MM.1S (cell line): ENCODE measurements around the gene WFIKKN2.

ENCODE experiments used
- DNase-seq: peaks from one replicate; pipeline ENCODE4 v3.0.0-alpha.2; 2015
- H2AFZ ChIP-seq: fragments of 300-600 bp; sonication (generic); 2 replicates; pipeline ENCODE4 v1.6.0; 2016; ENCODE audit warnings: antibody characterized with exemption, low read length
- H3F3A ChIP-seq: fragments of 300-600 bp; sonication (generic); 2 replicates; pipeline ENCODE4 v1.6.1; 2016; ENCODE audit warnings: mild to moderate bottlenecking, antibody characterized with exemption, low read length, moderate library complexity, mixed read lengths; ENCODE audit not compliant: insufficient read depth
- H3K27ac ChIP-seq: fragments of 300-600 bp; sonication (generic); 2 replicates; pipeline ENCODE4 v1.5.1; 2016; ENCODE audit warnings: mild to moderate bottlenecking, low read length
- H3K27me3 ChIP-seq: fragments of 300-600 bp; sonication (generic); replicated peaks from 2 replicates; pipeline ENCODE4 v1.6.0; 2016; ENCODE audit warnings: low read length; ENCODE audit not compliant: insufficient read depth
- H3K36me3 ChIP-seq: fragments of 300-600 bp; sonication (generic); replicated peaks from 2 replicates; pipeline ENCODE4 v1.6.1; 2016; ENCODE audit warnings: mild to moderate bottlenecking, low read length, mixed read lengths; ENCODE audit not compliant: insufficient read depth
- H3K4me1 ChIP-seq: fragments of 300-600 bp; sonication (generic); 2 replicates; pipeline ENCODE4 v1.6.1; 2016; ENCODE audit warnings: low read length, mixed read lengths
- H3K4me2 ChIP-seq: fragments of 300-600 bp; sonication (generic); 2 replicates; pipeline ENCODE4 v1.6.0; 2016; ENCODE audit warnings: low read depth, low read length
- H3K4me3 ChIP-seq: fragments of 300-600 bp; sonication (generic); 2 replicates; pipeline ENCODE4 v1.5.1; 2016; ENCODE audit warnings: low read length, mixed read lengths
- H3K79me2 ChIP-seq: fragments of 300-600 bp; sonication (generic); 2 replicates; pipeline ENCODE4 v1.6.1; 2016; ENCODE audit warnings: mixed run types, low read length, mixed read lengths
- H3K9ac ChIP-seq: fragments of 300-600 bp; sonication (generic); 2 replicates; pipeline ENCODE4 v1.6.1; 2016; ENCODE audit warnings: low read length, mixed read lengths
- H3K9me2 ChIP-seq: fragments of 300-600 bp; sonication (generic); replicated peaks from 2 replicates; pipeline ENCODE4 v1.6.1; 2016; ENCODE audit warnings: mild to moderate bottlenecking, low read length, mixed read lengths; ENCODE audit not compliant: insufficient read depth
- H3K9me3 ChIP-seq: fragments of 300-600 bp; sonication (generic); replicated peaks from 2 replicates; pipeline ENCODE4 v1.6.1; 2016; ENCODE audit warnings: mild to moderate bottlenecking, low read length, mixed read lengths; ENCODE audit not compliant: insufficient read depth
- H4K20me1 ChIP-seq: fragments of 300-600 bp; sonication (generic); 2 replicates; pipeline ENCODE4 v1.6.1; 2016; ENCODE audit warnings: mild to moderate bottlenecking, low read length, moderate library complexity, mixed read lengths; ENCODE audit not compliant: insufficient read depth
- EZH2 ChIP-seq: fragments of 300-600 bp; sonication (generic); optimal IDR thresholded peaks from 2 replicates; pipeline ENCODE3; 2017; ENCODE audit warnings: low read depth, mild to moderate bottlenecking, antibody characterized with exemption, low read length, mixed read lengths
- EZH2phosphoT487 ChIP-seq: fragments of 300-600 bp; sonication (generic); IDR thresholded peaks from 2 replicates; pipeline ENCODE4 v1.6.1; 2018; ENCODE audit warnings: antibody characterized with exemption, low read length
- TF ChIP-seq, protein P1 (sequence below): fragments of 300-600 bp; sonication (generic); IDR thresholded peaks from 2 replicates; pipeline ENCODE4 v1.5.1; 2016; ENCODE audit warnings: antibody characterized with exemption, low read length, mixed read lengths

WFIKKN2 gene

DNA sequence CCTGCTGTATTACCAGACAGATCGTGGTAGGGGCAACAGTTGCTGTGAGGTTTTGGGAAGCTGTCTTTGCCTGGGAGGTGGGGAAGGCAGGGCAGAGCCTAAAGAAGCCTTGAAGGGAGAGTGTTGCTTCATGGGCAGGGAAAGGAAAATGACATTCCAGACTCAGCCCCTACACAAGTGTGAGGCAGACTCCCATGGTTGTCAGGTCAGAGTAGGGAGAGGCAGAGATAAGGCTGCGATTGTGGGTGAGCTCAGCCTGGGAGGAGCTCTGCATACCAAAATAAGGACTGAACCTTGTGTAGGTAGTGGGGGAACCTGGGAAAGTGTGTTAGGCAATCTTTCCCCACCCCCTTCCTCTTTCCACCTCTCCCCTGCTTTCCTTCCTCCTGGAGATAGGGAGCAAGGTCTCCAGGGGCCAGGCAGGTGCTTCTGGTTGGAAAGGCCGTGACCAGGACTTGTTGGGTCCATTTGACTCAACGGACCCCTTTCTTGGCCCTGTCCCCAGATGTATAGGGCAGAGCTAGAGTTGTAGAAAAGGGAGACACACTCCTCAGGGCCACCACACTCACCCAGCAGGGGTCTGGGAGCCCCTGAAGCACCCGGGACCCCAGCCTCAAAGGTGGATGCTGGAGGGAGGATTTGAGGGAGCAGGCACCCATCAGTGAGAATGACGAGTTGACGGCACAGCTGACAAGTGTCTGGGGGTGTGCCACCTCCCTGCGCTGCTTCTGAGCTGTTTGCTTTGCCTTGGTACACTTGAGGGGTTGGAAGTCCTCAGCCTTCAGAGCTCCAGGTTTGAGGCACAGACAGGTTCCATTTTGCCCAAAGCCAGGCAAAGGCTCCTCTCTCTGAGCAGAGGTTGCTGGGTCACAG, 49.3 kb downstream of the WFIKKN2 start:
- Histone ChIP-seq H3K9me2 (no peaks in the 10 kb centered on the region), H3K4me1 (peaks cover 13% of the 10 kb centered on the region), H3K79me2 (no peaks in the 10 kb centered on the region), H3K4me2 (no peak overlapping the region), H3K9ac (no peak overlapping the region), H4K20me1 (no peaks in the 10 kb centered on the region; the same call in 1 of the 2 replicates), H3K27ac (no peak overlapping the region), H3K4me3 (no peak overlapping the region), H2AFZ (peak overlapping the region; percentile 29; the same call in 1 of the 2 replicates), H3K36me3 (no peaks in the 10 kb centered on the region), H3F3A (peaks cover 13% of the 10 kb centered on the region), H3K27me3 (no peaks in the 10 kb centered on the region), H3K9me3 (no peaks in the 10 kb centered on the region)
- TF ChIP-seq EZH2, result no peak
- no peak for TF ChIP-seq EZH2phosphoT487
- TF ChIP-seq, protein P1, sequence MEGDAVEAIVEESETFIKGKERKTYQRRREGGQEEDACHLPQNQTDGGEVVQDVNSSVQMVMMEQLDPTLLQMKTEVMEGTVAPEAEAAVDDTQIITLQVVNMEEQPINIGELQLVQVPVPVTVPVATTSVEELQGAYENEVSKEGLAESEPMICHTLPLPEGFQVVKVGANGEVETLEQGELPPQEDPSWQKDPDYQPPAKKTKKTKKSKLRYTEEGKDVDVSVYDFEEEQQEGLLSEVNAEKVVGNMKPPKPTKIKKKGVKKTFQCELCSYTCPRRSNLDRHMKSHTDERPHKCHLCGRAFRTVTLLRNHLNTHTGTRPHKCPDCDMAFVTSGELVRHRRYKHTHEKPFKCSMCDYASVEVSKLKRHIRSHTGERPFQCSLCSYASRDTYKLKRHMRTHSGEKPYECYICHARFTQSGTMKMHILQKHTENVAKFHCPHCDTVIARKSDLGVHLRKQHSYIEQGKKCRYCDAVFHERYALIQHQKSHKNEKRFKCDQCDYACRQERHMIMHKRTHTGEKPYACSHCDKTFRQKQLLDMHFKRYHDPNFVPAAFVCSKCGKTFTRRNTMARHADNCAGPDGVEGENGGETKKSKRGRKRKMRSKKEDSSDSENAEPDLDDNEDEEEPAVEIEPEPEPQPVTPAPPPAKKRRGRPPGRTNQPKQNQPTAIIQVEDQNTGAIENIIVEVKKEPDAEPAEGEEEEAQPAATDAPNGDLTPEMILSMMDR, result no peak
- DNase-seq, result no peak

DNA sequence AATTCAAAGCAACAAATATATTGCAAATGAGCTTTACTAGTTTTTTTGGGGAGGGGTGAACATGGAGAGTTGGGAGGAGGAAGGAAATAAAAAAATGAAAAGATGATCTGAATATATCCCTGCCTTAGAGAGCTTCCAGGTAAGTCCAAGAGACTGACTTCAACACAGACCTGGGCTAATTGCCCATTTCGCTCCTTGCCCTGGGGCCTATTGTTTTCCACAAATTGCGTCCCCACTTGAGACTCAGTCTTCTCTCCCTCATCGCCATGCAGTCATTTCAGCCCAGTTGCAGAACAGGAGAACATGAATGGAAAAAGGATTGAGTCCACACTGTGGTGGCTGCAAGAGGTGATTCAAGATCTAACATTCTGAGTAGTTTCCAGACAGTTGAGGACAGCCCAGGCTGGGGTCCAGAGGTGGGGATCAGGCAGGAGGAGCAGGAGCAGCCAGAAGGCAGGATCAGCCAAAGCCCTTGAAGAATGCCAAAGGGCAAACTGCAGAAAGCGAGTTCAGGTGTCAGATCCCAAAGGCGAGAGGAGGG, 52.4 kb downstream of the WFIKKN2 start:
- TF ChIP-seq, protein P1, result no peak
- TF ChIP-seq EZH2 (no peak), EZH2phosphoT487 (no peak)
- H3K4me2 ChIP-seq, result peak overlapping the region; percentile 73

DNA sequence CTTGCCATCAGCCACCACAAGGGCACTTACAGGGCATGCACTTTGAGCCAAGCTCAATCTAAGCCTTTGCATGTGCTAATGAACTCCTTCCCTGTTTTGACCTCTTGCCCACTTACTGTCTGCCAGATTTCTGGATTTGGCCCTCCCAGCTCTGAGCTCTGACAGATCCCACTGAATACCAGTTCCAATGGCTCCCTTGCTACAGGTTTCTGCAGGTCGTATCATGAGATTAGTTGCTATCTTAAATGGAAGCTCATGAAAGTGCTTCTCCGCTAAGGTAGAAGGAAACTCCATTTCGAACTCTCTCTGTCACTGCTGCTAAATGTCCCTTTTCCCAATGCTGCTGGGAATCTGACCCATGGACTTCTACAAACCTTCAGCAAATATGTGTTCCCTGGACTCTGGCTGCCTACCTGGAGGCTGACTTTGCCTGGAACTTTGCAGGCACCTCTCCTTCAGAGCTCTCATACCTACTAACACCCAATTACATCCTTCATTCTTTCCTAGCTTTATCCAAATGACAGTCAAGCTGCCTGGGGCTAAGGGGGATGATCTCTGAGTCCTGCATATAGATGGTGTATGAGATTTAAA, 54.2 kb downstream of the WFIKKN2 start:
- H3K4me3 ChIP-seq, result no peak overlapping the region
- H4K20me1 ChIP-seq, result no peaks in the 10 kb centered on the region; the same call in 1 of the 2 replicates
- no peak overlapping the region for H3K9ac ChIP-seq
- peaks cover 13% of the 10 kb centered on the region for H3F3A ChIP-seq
- no peaks in the 10 kb centered on the region for H3K9me3 ChIP-seq
- TF ChIP-seq, protein P1, result no peak
- no peak for TF ChIP-seq EZH2
- TF ChIP-seq EZH2phosphoT487, result no peak
- H3K27ac ChIP-seq, result no peak overlapping the region
- no peak for DNase-seq
- no peak overlapping the region for H2AFZ ChIP-seq
- H3K27me3 ChIP-seq, result no peaks in the 10 kb centered on the region
- H3K4me2 ChIP-seq, result no peak overlapping the region
- H3K9me2 ChIP-seq, result no peaks in the 10 kb centered on the region
- H3K36me3 ChIP-seq, result no peaks in the 10 kb centered on the region
- H3K79me2 ChIP-seq, result no peaks in the 10 kb centered on the region
- H3K4me1 ChIP-seq, result peaks cover 13% of the 10 kb centered on the region

More for the DNA sequence above, 52.4 kb downstream of the WFIKKN2 start:
- H3K36me3 ChIP-seq, result no peaks in the 10 kb centered on the region
- no peaks in the 10 kb centered on the region; the same call in 1 of the 2 replicates for H4K20me1 ChIP-seq
- H3K79me2 ChIP-seq, result no peaks in the 10 kb centered on the region
- H3F3A ChIP-seq, result peaks cover 13% of the 10 kb centered on the region
- H3K27me3 ChIP-seq, result no peaks in the 10 kb centered on the region
- no peak for DNase-seq
- H3K4me1 ChIP-seq, result peaks cover 13% of the 10 kb centered on the region
- peak overlapping the region; percentile 80; the same call in 1 of the 2 replicates for H3K27ac ChIP-seq
- peak overlapping the region; percentile 70 for H2AFZ ChIP-seq
- H3K9me2 ChIP-seq, result no peaks in the 10 kb centered on the region
- peak overlapping the region; percentile 16; the same call in 1 of the 2 replicates for H3K9ac ChIP-seq
- 0 out of 2 replicates have a peak overlapping the region, but pooled peaks have one; percentile 7 for H3K4me3 ChIP-seq
- no peaks in the 10 kb centered on the region for H3K9me3 ChIP-seq
